ENCODE measurements around the gene CACNA2D1.

DNA sequence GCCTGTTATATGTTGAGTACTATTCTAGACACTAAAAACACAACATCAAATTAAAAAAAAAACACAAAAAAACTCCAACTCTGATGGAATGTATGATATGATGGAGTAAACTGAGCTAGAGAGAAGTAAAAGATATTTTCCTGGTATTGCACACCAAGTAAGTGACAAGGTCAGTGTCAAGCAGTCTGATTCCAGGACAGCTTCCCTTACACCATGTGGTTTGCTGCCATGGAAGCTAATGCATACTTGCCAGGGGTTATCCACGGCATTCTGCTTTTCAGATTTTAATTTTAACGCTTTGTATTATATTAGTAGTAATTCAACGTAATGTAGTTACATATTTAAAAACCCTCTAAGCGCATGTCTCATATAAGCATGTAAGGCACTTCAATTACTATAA is 48.4 kb downstream of the CACNA2D1 start:
- TF ChIP-seq TAF1 (IDR thresholded peaks at IDR 0.05; ENCODE audit: borderline replicate concordance, insufficient read depth, low read length) (no peak), POLR2AphosphoS5 (IDR thresholded peaks at IDR 0.05; ENCODE audit: low read depth, low read length) (no peak)
- TF ChIP-seq, protein P1, sequence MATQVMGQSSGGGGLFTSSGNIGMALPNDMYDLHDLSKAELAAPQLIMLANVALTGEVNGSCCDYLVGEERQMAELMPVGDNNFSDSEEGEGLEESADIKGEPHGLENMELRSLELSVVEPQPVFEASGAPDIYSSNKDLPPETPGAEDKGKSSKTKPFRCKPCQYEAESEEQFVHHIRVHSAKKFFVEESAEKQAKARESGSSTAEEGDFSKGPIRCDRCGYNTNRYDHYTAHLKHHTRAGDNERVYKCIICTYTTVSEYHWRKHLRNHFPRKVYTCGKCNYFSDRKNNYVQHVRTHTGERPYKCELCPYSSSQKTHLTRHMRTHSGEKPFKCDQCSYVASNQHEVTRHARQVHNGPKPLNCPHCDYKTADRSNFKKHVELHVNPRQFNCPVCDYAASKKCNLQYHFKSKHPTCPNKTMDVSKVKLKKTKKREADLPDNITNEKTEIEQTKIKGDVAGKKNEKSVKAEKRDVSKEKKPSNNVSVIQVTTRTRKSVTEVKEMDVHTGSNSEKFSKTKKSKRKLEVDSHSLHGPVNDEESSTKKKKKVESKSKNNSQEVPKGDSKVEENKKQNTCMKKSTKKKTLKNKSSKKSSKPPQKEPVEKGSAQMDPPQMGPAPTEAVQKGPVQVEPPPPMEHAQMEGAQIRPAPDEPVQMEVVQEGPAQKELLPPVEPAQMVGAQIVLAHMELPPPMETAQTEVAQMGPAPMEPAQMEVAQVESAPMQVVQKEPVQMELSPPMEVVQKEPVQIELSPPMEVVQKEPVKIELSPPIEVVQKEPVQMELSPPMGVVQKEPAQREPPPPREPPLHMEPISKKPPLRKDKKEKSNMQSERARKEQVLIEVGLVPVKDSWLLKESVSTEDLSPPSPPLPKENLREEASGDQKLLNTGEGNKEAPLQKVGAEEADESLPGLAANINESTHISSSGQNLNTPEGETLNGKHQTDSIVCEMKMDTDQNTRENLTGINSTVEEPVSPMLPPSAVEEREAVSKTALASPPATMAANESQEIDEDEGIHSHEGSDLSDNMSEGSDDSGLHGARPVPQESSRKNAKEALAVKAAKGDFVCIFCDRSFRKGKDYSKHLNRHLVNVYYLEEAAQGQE (IDR thresholded peaks at IDR 0.05; ENCODE audit: insufficient read depth in 1 of 2, low read depth in 2 of 2, low read length in 2 of 2), result no peak
